K562 (cell line): ENCODE measurements around the gene HTR4. TPM values are rescaled to one million over a fixed set of nuclear protein-coding genes. Genes with fewer than 3 reads are reported as not detected.

Source experiments
- BRD9 ChIP-seq: fragments of 450-650 bp; IDR thresholded peaks from 2 replicates; pipeline ENCODE4 v1.6.1; 2018; ENCODE audit warnings: low read depth; ENCODE audit not compliant: partially characterized antibody
- CEBPG ChIP-seq, 3 experiments: fragments of 200-800 bp in 1 of 3; sonication (Bioruptor generic) in 1 of 3; sonication (generic) in 1 of 3; formaldehyde crosslinking in 1 of 3; IDR thresholded peaks in 2 of 3; conservative IDR thresholded peaks in 1 of 3; 2 replicates each; pipeline versions ENCODE4 v1.6.1 to v1.8.0; 2016 to 2022; ENCODE audit warnings: missing compliant biosample characterization in 2 of 3, missing genetic modification characterization in 2 of 3, mild to moderate bottlenecking in 1 of 3, missing genetic modification reagents in 1 of 3
- EP400 ChIP-seq: fragments of 450-650 bp; IDR thresholded peaks from 2 replicates; pipeline ENCODE4 v1.6.1; 2017; ENCODE audit warnings: antibody characterized with exemption, mild to moderate bottlenecking, moderate library complexity
- GATAD2A ChIP-seq: fragments of 450-650 bp; IDR thresholded peaks from 2 replicates; pipeline ENCODE4 v1.6.1; 2017
- GTF2E2 ChIP-seq: fragments of 200-800 bp; sonication (Bioruptor generic); IDR thresholded peaks from 2 replicates; pipeline ENCODE4 v1.6.1; 2016; ENCODE audit warnings: missing genetic modification characterization, missing compliant biosample characterization
- HMG20B ChIP-seq: fragments of 250-450 bp; sonication (Bioruptor Pico); IDR thresholded peaks from 2 replicates; pipeline ENCODE4 v1.5.0; 2021; ENCODE audit warnings: mild to moderate bottlenecking
- NRF1 ChIP-seq, 2 experiments: fragments of 450-650 bp; IDR thresholded peaks in 1 of 2; conservative IDR thresholded peaks in 1 of 2; 2 replicates each; pipeline ENCODE4 v1.6.1; 2014; ENCODE audit warnings: mild to moderate bottlenecking in 2 of 2
- NUFIP1 ChIP-seq: fragments of 450-650 bp; IDR thresholded peaks from 2 replicates; pipeline ENCODE4 v1.6.1; 2018; ENCODE audit not compliant: partially characterized antibody
- PBX2 ChIP-seq, 2 experiments: IDR thresholded peaks in 1 of 2; conservative IDR thresholded peaks in 1 of 2; 2 replicates each; pipeline ENCODE4 v1.6.1; 2016; ENCODE audit warnings: low read depth in 2 of 2, mild to moderate bottlenecking in 1 of 2, missing compliant biosample characterization in 1 of 2, missing genetic modification characterization in 1 of 2, moderate library complexity in 1 of 2
- PTTG1 ChIP-seq: fragments of 450-650 bp; IDR thresholded peaks from 2 replicates; pipeline ENCODE4 v1.6.1; 2016; ENCODE audit warnings: low read depth, mild to moderate bottlenecking, missing genetic modification characterization, missing compliant biosample characterization
- RAD51 ChIP-seq: fragments of 450-650 bp; IDR thresholded peaks from 2 replicates; pipeline ENCODE4 v1.7.1; 2016; ENCODE audit warnings: low read depth, mild to moderate bottlenecking, borderline replicate concordance
- SIX5 ChIP-seq, 2 experiments: IDR thresholded peaks; 2 replicates each; pipeline ENCODE4 v1.6.1; 2011; ENCODE audit warnings: low read length in 2 of 2, borderline replicate concordance in 1 of 2, low read depth in 1 of 2, mild to moderate bottlenecking in 1 of 2, moderate library complexity in 1 of 2; ENCODE audit not compliant: insufficient read depth in 1 of 2
- SNAPC5 ChIP-seq: fragments of 250-450 bp; sonication (Bioruptor Pico); IDR thresholded peaks from 2 replicates; pipeline ENCODE4 v1.8.0; 2021; ENCODE audit warnings: moderate library complexity, mild to moderate bottlenecking, inconsistent platforms
- TAF1 ChIP-seq: IDR thresholded peaks from 2 replicates; pipeline ENCODE4 v1.6.1; 2011; ENCODE audit warnings: mild to moderate bottlenecking, low read length, moderate library complexity; ENCODE audit not compliant: insufficient read depth, control insufficient read depth, severe bottlenecking; ENCODE audit errors: extremely low read depth
- TEAD1 ChIP-seq, 2 experiments: fragments of 450-650 bp in 1 of 2; sonication (generic) in 1 of 2; formaldehyde crosslinking; IDR thresholded peaks; 2 replicates each; pipeline versions ENCODE4 v1.4.0 to v1.8.0; 2020 to 2022; ENCODE audit warnings: mild to moderate bottlenecking in 2 of 2, missing genetic modification reagents in 1 of 2
- ZNF12 ChIP-seq: sonication (generic); formaldehyde crosslinking; IDR thresholded peaks from 2 replicates; pipeline ENCODE4 v1.4.0; 2020; ENCODE audit warnings: mild to moderate bottlenecking, missing genetic modification reagents
- ZNF253 ChIP-seq: fragments of 250-450 bp; sonication (Bioruptor Pico); conservative IDR thresholded peaks from 2 replicates; pipeline ENCODE4 v1.6.1; 2021; ENCODE audit warnings: mild to moderate bottlenecking
- ZNF717 ChIP-seq: fragments of 250-450 bp; sonication (Bioruptor Pico); IDR thresholded peaks from 2 replicates; pipeline ENCODE4 v1.5.0; 2021
- ZNF76 ChIP-seq: fragments of 250-450 bp; sonication (Bioruptor Pico); IDR thresholded peaks from 2 replicates; pipeline ENCODE4 v1.4.0; 2020; ENCODE audit warnings: mild to moderate bottlenecking, moderate library complexity, borderline replicate concordance
- polyA plus RNA-seq, 8 experiments: library from polyadenylated mRNA; depleted of rRNA in 4 of 8; stranded (reverse) in 5 of 8; unstranded in 3 of 8; fragments of >200 nt; fragmentation: Nextera tagmentation in 2 of 8; fragmentation: Illumina TruSeq in 1 of 8; extraction: Ambion mirVana in 2 of 8; extraction: Trizol in 1 of 8; gene quantifications; 2 replicates each; pipeline versions ENCODE4 v1.2.1 to v1.2.3, GENCODE V29; 2011 to 2014; ENCODE audit warnings: inconsistent platforms in 1 of 8, missing spikeins in 1 of 8
- total RNA-seq, 7 experiments: library from RNA; depleted of rRNA in 6 of 7; stranded (reverse); fragments of >200 nt in 6 of 7; fragmentation: Illumina TruSeq in 2 of 7; extraction: Trizol in 2 of 7; gene quantifications; 2 replicates each; pipeline versions ENCODE4 v1.2.1 to v1.2.3, GENCODE V29; 2011 to 2021; ENCODE audit warnings: low replicate concordance in 1 of 7
- TF ChIP-seq, protein P1 (sequence below): fragments of 250-450 bp; sonication (Bioruptor Pico); IDR thresholded peaks from 2 replicates; pipeline ENCODE4 v1.4.0; 2020; ENCODE audit warnings: borderline replicate concordance

HTR4 gene
- total and polyA plus RNA-seq, 9 of the 15 experiments (the other 6 are each of a cell fraction or from before 2014, with no cell fraction given) = 0.13 TPM; not detected in 8

- TF ChIP-seq PTTG1 (tag) (no peak), SNAPC5 (CRISPR knock-in tag) (no peak), CEBPG (CRISPR knock-in tag; IDR thresholded peaks at IDR 0.05) (no peak), CEBPG (tag; conservative IDR thresholded peaks at IDR 0.05 in 1 of 2, IDR thresholded peaks at IDR 0.05 in 1 of 2) (no peak; a peak in 1 of 4 replicates), NUFIP1 (no peak), PBX2 (CRISPR knock-in tag; IDR thresholded peaks at IDR 0.05; ENCODE audit: low read depth) (no peak), PBX2 (tag; conservative IDR thresholded peaks at IDR 0.05; ENCODE audit: low read depth) (0 out of 2 replicates have a peak, but pooled peaks have one; percentile 8), ZNF12 (CRISPR knock-in tag) (no peak), BRD9 (peak; percentile 51), ZNF717 (no peak), GTF2E2 (tag) (no peak), ZNF76 (CRISPR knock-in tag) (no peak), EP400 (peak; percentile 49; the same call in 1 of the 2 replicates), ZNF253 (CRISPR knock-in tag) (no peak), TAF1 (no peak), HMG20B (no peak), RAD51 (peak; percentile 36; the same call in 1 of the 2 replicates), SIX5 (IDR thresholded peaks at IDR 0.05; ENCODE audit: borderline replicate concordance in 1 of 2, insufficient read depth in 1 of 2, low read depth in 1 of 2, low read length in 2 of 2) (no peak), NRF1 (conservative IDR thresholded peaks at IDR 0.05 in 1 of 2, IDR thresholded peaks at IDR 0.05 in 1 of 2) (no peak), TEAD1 (CRISPR knock-in tag; IDR thresholded peaks at IDR 0.05) (no peak), GATAD2A (0 out of 2 replicates have a peak, but pooled peaks have one; percentile 79)
- TF ChIP-seq, protein P1, sequence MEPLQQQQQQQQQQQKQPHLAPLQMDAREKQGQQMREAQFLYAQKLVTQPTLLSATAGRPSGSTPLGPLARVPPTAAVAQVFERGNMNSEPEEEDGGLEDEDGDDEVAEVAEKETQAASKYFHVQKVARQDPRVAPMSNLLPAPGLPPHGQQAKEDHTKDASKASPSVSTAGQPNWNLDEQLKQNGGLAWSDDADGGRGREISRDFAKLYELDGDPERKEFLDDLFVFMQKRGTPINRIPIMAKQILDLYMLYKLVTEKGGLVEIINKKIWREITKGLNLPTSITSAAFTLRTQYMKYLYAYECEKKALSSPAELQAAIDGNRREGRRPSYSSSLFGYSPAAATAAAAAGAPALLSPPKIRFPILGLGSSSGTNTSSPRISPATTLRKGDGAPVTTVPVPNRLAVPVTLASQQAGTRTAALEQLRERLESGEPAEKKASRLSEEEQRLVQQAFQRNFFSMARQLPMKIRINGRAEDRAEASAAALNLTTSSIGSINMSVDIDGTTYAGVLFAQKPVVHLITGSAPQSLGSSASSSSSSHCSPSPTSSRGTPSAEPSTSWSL (CRISPR knock-in tag) = no peak
These were observed 28.0 kb upstream of the HTR4 start (continued) for GRCh38 chr5:148682058-148683026.
